Measurements from ENCODE around the gene CCDC194.

The CCDC194 gene

GRCh38 chr19:17393914-17394313, at the start of gene CCDC194:
Gene CCDC194 (minus strand): TSS chr19:17394196. CDS start chr19:17394158, 38 bp downstream.
- no peak for DNase-seq

- DNase-seq: peak; percentile 34
Observed at GRCh38 chr19:17441241-17442021, 47.4 kb upstream of the CCDC194 start.

GRCh38 chr19:17436874-17437267, 42.9 kb upstream of the CCDC194 start:
- no peak for DNase-seq

- DNase-seq: no peak
Observed at GRCh38 chr19:17436094-17436873, 42.3 kb upstream of the CCDC194 start.

GRCh38 chr19:17435218-17435617, 41.2 kb upstream of the CCDC194 start:
- no peak for DNase-seq

GRCh38 chr19:17431417-17431816, 37.4 kb upstream of the CCDC194 start:
- no peak for DNase-seq

- no peak for DNase-seq
Observed at GRCh38 chr19:17429641-17430113, 35.7 kb upstream of the CCDC194 start.

- DNase-seq: peak; percentile 58
Observed at GRCh38 chr19:17424743-17425365, 30.9 kb upstream of the CCDC194 start.

GRCh38 chr19:17423429-17424208, 29.6 kb upstream of the CCDC194 start:
- no peak for DNase-seq

- no peak for DNase-seq
Observed at GRCh38 chr19:17421942-17422341, 27.9 kb upstream of the CCDC194 start.

GRCh38 chr19:17420475-17420924, 26.5 kb upstream of the CCDC194 start:
- peak; percentile 41 for DNase-seq

GRCh38 chr19:17419621-17420474, 25.9 kb upstream of the CCDC194 start, which contains the start of gene MVB12A:
Gene MVB12A (plus strand): TSS chr19:17420047. CDS start chr19:17420136, 89 bp downstream.
- DNase-seq: peak; percentile 96

GRCh38 chr19:17419154-17419620, 25.2 kb upstream of the CCDC194 start:
- no peak for DNase-seq

GRCh38 chr19:17418710-17419109, 24.7 kb upstream of the CCDC194 start:
- DNase-seq: no peak

- DNase-seq: no peak
Observed at GRCh38 chr19:17415121-17415520, 21.1 kb upstream of the CCDC194 start.

- DNase-seq: no peak
Observed at GRCh38 chr19:17414097-17414496, 20.1 kb upstream of the CCDC194 start.

GRCh38 chr19:17411801-17412200, 17.8 kb upstream of the CCDC194 start:
- DNase-seq: no peak

GRCh38 chr19:17409990-17410389, 16.0 kb upstream of the CCDC194 start:
- DNase-seq: no peak

- DNase-seq: no peak
Observed at GRCh38 chr19:17406887-17407196, 12.8 kb upstream of the CCDC194 start.

- peak; percentile 34 for DNase-seq
Observed at GRCh38 chr19:17406046-17406886, 12.3 kb upstream of the CCDC194 start.
